ENCODE data around the gene ZDHHC6.

ZDHHC6 gene

GRCh38 chr10:112461029-112461887, 14.5 kb upstream of the ZDHHC6 start:
- DNase-seq (ENCODE audit: low read depth), result peak; percentile 75
- no peak overlapping the region for H3K4me3 ChIP-seq (ENCODE audit: control insufficient read depth, low read depth, low read length)
- no peak for TF ChIP-seq CTCF (conservative IDR thresholded peaks at IDR 0.05; ENCODE audit: control insufficient read depth, insufficient read depth, low read depth, low read length)

DNA sequence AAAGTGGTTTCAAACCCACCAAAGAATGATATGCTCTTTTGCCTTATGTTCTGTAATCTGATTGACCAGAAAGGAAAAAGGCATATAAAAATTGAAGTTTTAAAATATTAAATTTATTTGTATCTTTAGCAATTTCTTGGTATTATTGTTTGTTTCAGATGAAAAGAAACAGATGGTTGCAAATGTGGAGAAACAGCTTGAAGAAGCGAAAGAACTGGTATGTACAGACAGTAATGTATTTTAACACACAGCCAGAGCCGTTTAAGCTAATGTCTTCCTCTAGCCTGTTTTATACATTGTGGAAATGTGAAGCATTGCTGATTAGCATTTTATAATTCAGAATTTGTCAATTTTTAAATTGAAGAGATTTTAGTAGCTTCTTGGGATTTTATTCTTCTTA, 13.7 kb upstream of the ZDHHC6 start:
- no peak for TF ChIP-seq CTCF (conservative IDR thresholded peaks at IDR 0.05; ENCODE audit: control insufficient read depth, insufficient read depth, low read depth, low read length)
- DNase-seq (ENCODE audit: low read depth), result no peak

GRCh38 chr10:112456533-112456932, 9.8 kb upstream of the ZDHHC6 start:
- no peak for TF ChIP-seq CTCF (conservative IDR thresholded peaks at IDR 0.05; ENCODE audit: control insufficient read depth, insufficient read depth, low read depth, low read length)
- no peak for DNase-seq (ENCODE audit: low read depth)
- H3K4me3 ChIP-seq (ENCODE audit: control insufficient read depth, low read depth, low read length), result no peak overlapping the region

More for the DNA sequence above, 13.7 kb upstream of the ZDHHC6 start:
- no peak overlapping the region for H3K4me3 ChIP-seq (ENCODE audit: control insufficient read depth, low read depth, low read length)

DNA sequence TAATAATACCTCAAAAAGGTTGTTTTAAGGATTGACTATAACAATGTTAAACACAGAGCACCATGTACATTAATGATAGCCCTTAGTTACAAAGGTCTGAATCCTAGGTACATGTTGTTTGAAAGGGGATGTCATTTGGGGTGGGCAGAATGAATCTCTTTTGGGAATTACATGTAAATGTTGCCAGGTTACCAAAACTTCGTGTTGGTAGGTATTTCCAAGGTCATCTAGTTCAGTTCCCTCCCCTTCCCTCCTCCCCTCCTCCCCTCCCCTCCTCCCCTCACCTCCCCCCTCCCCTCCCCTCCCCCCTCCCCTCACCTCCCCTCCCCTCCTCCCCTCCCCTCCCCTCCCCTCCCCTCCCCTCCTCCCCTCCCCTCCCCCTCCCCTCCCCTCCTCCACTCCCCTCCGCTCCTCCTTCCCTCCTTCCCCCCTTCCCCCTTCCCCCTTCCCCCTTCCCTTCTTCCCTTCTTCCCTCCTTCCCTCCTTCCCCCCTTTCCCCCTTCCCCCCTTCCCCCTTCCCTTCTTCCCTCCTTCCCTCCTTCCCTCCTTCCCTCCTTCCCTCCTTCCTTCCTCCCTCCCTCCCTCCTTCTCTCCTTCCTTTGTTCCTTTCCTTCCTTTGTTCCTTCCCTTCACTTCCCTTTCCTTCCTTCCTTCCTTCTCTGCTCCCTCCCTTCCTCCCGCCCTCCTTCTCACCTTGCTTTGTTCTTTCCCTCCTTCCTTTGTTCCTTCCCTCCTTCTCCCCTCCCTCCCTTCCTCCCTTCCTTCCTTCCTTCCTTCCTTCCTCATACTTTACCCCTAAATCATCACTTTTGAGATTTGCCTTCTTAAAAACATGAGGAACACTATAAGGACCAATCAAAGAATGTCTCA, 8.4 kb upstream of the ZDHHC6 start:
- DNase-seq (ENCODE audit: low read depth), result no peak
- TF ChIP-seq CTCF (conservative IDR thresholded peaks at IDR 0.05; ENCODE audit: control insufficient read depth, insufficient read depth, low read depth, low read length), result no peak
- no peak overlapping the region for H3K4me3 ChIP-seq (ENCODE audit: control insufficient read depth, low read depth, low read length)

DNA sequence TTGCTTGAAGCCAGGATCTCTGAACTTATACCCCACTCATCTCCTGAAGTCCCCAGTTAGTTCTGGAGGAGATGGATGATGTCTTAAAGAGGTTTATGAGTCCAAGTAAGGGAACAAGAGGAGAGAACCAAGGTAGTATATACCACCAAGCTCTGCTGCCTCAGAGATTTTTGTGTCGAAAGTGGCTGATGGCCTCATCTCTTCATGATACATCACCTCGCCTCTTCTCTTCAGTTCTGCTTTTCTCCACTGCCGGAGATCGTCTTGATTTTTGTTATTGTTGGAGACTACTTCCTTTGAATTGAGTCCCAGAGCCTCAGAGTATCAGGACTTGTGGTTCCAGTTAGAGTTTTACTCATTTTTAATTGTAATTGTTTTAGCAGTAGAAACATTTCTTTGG, 2.2 kb upstream of the ZDHHC6 start:
- no peak overlapping the region for H3K4me3 ChIP-seq (ENCODE audit: control insufficient read depth, low read depth, low read length)
- no peak for TF ChIP-seq CTCF (conservative IDR thresholded peaks at IDR 0.05; ENCODE audit: control insufficient read depth, insufficient read depth, low read depth, low read length)
- DNase-seq (ENCODE audit: low read depth), result no peak

DNA sequence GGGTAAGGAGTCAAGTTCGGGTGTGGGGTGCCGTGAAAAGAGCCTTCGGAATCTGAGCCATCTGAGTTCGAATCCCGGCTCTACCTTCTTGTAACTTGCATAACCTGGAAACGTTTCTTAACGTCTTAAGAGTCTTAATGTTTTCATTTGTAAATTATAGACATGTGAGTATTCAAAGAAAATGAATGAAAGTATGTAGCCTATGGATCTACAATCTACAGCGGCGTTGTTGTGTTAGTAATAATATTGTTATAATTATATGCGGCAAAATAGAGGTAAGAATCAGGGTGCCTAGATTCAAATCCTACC, 860 bp upstream of the ZDHHC6 start:
- peak overlapping the region; percentile 98 for H3K4me3 ChIP-seq (ENCODE audit: control insufficient read depth, low read depth, low read length)
- no peak for DNase-seq (ENCODE audit: low read depth)
- TF ChIP-seq CTCF (conservative IDR thresholded peaks at IDR 0.05; ENCODE audit: control insufficient read depth, insufficient read depth, low read depth, low read length), result no peak
